RWPE1 (cell line): ENCODE results near the gene HEPACAM.

Experiments
- CTCF ChIA-PET: fragments of 350-600 bp; sonication (Branson Sonifier 250); formaldehyde crosslinking; extraction: SDS; loops from one replicate; lab custom pipeline; 2021; lab: Yijun Ruan, JAX
- POLR2A ChIA-PET: fragments of 400-600 bp; formaldehyde crosslinking; extraction: SDS; loops from one replicate; lab custom pipeline; 2020; ENCODE audit warnings: antibody characterized with exemption; ENCODE audit not compliant: low non-redundant PET; lab: Yijun Ruan, JAX
- DNase-seq: peaks from one replicate; pipeline ENCODE4 v3.0.0; 2012; ENCODE audit warnings: low spot score
- H3K27ac ChIP-seq: fragments of 450-650 bp; 2 replicates; pipeline ENCODE4 v1.5.1; 2017
- TF ChIP-seq, protein P1 (sequence below): fragments of 450-650 bp; conservative IDR thresholded peaks from 2 replicates; pipeline ENCODE4 v1.5.1; 2017; ENCODE audit warnings: low read depth, mild to moderate bottlenecking

Gene HEPACAM

DNA sequence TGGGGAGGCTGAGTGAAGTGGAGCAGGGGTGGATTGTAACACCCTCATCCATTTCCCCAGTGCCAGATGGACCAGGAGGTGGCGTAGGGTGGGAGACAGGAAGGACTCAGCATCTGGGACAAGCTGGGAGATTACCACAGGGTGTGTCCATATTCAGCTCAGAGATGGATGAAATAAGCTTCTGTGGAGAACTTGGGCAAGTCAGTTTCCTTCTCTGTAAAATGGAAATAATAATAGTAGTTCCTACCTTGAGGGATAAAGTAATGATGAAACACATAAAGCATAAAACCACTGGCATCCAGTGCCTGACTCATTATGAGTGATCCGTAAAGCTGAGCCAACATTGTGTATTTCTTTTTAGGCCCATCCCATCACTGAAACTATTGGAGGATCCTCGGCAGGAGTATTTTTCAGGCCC, 37.6 kb downstream of the HEPACAM start:
- DNase-seq: peak; percentile 72
- TF ChIP-seq, protein P1, sequence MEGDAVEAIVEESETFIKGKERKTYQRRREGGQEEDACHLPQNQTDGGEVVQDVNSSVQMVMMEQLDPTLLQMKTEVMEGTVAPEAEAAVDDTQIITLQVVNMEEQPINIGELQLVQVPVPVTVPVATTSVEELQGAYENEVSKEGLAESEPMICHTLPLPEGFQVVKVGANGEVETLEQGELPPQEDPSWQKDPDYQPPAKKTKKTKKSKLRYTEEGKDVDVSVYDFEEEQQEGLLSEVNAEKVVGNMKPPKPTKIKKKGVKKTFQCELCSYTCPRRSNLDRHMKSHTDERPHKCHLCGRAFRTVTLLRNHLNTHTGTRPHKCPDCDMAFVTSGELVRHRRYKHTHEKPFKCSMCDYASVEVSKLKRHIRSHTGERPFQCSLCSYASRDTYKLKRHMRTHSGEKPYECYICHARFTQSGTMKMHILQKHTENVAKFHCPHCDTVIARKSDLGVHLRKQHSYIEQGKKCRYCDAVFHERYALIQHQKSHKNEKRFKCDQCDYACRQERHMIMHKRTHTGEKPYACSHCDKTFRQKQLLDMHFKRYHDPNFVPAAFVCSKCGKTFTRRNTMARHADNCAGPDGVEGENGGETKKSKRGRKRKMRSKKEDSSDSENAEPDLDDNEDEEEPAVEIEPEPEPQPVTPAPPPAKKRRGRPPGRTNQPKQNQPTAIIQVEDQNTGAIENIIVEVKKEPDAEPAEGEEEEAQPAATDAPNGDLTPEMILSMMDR: no peak
- ChIA-PET CTCF (interaction anchor here (0.7 to 1.8 kb wide), 4 partner anchors 13 to 175 kb away, joined by 3 to 7 read pairs (median 4); no protein-coding TSS in a partner anchor), POLR2A (interaction anchor here (1.0 to 1.8 kb wide), 2 partner anchors 22 to 55 kb away, joined by 3 to 7 read pairs; no protein-coding TSS in a partner anchor)
- H3K27ac ChIP-seq: peak overlapping the region; percentile 98

GRCh38 chr11:124897674-124898262, 38.1 kb downstream of the HEPACAM start, which contains the start of gene ROBO4:
Gene ROBO4 (minus strand): TSS chr11:124897865. CDS start chr11:124897795, 70 bp downstream.
- H3K27ac ChIP-seq: peak within 1 kb of the TSS; percentile 98

GRCh38 chr11:124896821-124897391, 38.9 kb downstream of the HEPACAM start:
- ChIA-PET POLR2A (no interaction called here), CTCF (interaction anchor here (0.7 kb wide), 1 partner anchor 64 kb away, joined by 3 read pairs; no protein-coding TSS in a partner anchor)
- H3K27ac ChIP-seq: peak overlapping the region; percentile 98
- no peak for DNase-seq
- TF ChIP-seq, protein P1: no peak

More at GRCh38 chr11:124897674-124898262, 38.1 kb downstream of the HEPACAM start, which contains the start of gene ROBO4:
- no peak for DNase-seq
- ChIA-PET CTCF (interaction anchor here (0.7 to 1.8 kb wide), 4 partner anchors 13 to 175 kb away, joined by 3 to 7 read pairs (median 4); no protein-coding TSS in a partner anchor), POLR2A (interaction anchor here (1.8 kb wide), 1 partner anchor 21 kb away, joined by 7 read pairs; no protein-coding TSS in a partner anchor)
- TF ChIP-seq, protein P1: no peak

DNA sequence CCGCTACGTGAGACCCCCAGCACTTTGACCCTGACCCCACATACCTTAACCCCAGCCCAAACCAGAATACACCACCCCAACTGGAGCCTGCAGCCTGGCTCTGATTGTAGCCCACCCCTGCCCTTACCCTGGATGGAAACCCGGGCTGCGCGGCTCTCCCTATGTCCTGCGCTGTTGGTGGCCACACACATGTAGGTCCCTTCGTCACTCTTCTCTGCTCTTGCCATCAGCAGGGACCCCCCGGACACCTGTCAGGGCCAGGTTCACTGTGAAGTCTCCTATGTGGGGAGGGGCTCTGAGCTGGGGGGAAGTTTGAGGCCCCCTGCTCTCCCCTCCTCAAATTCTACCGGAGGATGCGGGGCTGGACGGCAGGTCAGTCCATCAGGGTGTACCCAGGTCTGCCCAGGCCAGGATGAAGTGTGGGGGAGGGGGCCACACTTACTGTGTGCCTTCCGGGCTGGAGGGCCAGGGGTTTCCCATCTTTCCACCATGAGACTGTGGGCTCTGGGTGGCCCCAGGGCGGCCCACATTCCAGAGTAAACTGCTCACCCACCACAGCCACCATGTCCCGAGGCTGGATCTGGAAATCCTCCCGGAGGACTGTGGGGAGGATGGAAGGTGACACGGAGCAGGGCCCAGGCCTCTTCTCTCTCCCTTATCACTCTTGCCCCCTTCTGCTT, 39.6 kb downstream of the HEPACAM start:
- ChIA-PET POLR2A (no interaction called here), CTCF (no interaction called here)
- DNase-seq: no peak
- peak overlapping the region; percentile 98 for H3K27ac ChIP-seq
- TF ChIP-seq, protein P1: no peak

DNA sequence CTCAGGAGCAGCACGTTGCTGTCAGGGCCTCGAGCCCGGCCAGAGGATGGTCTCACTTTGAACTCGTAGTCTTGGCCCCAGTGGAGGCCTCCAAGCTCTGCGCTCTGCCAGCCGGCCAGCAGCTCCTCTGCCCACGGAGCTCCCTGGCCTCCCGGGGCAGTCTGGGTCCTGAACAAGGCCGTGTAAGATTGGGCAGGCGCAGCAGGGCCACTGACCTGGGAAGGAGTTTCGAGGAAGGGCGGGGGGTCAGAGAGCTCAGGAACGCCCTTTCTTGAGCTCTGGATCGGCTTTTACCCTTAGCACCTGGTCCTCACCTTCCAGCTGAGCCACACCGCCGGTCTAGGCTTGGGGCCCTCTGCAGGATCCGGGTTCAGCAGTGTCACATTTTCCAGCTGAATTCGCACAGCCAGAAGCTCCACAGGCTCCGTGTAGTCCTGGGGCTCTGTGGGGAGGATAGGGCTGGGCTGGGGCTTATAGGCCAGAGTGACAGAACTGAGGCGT, 40.3 kb downstream of the HEPACAM start:
- CTCF ChIA-PET: interaction anchor here (0.5 kb wide), 1 partner anchor 775 kb away, joined by 3 read pairs; no protein-coding TSS in a partner anchor
- no peak for DNase-seq
- POLR2A ChIA-PET: no interaction called here
- no peak overlapping the region; the same call in 1 of the 2 replicates for H3K27ac ChIP-seq
- TF ChIP-seq, protein P1: no peak
